GM12892 (cell line): ENCODE data around the gene AIP.
A peak's percentile ranks its signal among the peaks of the same experiment; 100 is the strongest.

ENCODE experiments used
- DNase-seq: peaks from one replicate; pipeline ENCODE4 v3.0.0; 2011; ENCODE audit not compliant: insufficient read length
- FAIRE-seq: peaks from 2 replicates; lab custom pipeline; 2011; peaks lifted over from hg19 to GRCh38; lab: Jason Lieb, UNC
- POLR2A ChIP-seq: IDR thresholded peaks from 2 replicates; pipeline ENCODE4 v1.6.1; 2011; ENCODE audit warnings: low read depth, low read length, control low read depth
- POLR2AphosphoS5 ChIP-seq: IDR thresholded peaks from 2 replicates; pipeline ENCODE4 v1.6.1; 2011; ENCODE audit warnings: low read depth, low read length, control low read depth
- TAF1 ChIP-seq: IDR thresholded peaks from 2 replicates; pipeline ENCODE4 v1.6.1; 2011; ENCODE audit warnings: low read depth, mild to moderate bottlenecking, control low read depth, low read length, borderline replicate concordance

The AIP gene

DNA sequence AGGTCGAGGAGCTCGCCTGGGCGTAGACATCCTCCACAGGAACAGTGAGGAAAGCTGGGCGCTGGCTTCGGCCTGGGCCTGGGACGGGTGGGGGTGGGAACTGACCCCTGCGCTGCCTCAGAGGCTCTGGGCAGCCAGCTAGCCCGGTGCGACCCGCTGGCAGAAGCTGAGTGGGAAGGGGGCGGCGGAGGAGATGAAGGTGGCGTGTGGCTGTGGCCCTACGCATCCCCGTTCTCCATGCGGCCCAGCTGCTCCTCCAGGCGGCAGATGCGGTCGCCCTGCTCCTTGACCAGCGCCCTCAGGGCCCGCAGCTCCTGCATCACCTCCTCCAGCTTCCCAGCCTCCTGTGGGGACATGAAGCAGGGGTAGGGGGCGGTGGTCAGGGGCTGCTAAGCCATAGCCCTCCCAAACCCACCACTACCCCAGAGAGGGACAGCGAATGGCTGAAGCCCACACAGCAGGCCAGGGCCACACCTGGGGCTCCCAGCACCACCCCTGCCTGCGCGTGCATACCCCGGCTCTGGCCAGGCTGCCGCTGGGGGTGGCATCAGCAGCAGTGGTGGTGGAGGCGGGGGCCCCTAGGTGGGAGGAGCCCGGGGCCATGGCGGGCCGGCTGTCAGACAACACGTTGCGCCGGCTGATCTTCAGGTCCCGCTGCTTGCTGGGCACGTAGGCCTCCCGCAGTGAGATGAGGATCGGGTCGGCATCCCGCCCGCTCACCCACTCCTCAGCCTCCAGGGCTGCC is 44.5 kb upstream of the AIP start:
- DNase-seq (peak; percentile 93), FAIRE-seq (no peak)
- TF ChIP-seq TAF1 = peak; percentile 54; the same call in 1 of the 2 replicates
- peak; percentile 74 for TF ChIP-seq POLR2AphosphoS5
- peak; percentile 64; the same call in 1 of the 2 replicates for TF ChIP-seq POLR2A

DNA sequence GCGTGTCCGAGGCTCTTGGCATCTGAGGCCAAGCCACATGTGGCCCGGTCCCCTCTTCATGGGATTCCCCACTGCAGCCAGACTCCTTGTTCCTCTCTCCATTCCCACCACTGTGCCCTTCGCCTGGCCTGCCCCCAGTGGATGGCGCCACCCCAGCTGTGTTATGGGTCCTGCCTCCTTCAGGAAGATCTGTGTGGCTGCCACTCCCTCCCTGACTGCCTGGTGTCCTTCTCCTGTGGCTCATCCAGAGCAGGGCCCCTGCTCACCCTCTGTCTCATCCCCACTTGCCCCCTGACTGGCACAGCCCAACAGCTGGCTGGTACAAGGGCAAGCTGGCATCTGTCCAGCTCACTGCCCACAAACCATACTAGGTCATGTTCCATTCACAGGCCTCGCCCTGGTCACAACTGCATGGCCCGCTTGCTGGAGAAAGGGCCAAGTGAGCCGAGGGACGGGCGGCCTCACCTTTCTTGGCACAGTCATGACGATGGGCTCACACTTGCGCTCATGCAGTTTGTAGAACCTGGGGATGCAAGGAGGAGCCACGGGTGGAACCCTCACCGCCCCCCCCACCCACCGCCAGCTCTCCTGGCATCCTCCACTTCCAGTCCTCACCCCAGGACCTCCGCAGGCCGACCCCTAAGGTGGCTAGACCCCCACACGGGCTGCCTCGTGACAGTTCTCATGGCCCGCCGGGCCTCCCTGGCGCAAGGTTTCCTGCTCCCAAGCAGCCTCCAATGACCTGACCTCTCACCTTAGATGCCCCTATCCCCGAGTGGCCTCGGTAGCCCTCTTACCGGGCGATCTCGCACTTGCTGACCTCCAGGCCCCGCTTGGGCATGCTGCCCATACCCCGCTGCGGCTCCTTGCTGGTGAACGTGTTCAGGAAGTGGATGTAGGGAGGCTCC is 43.3 kb upstream of the AIP start:
- TF ChIP-seq POLR2A (peak; percentile 28), TAF1 (no peak), POLR2AphosphoS5 (no peak)
- DNase-seq (no peak), FAIRE-seq (peak; percentile 90)

DNA sequence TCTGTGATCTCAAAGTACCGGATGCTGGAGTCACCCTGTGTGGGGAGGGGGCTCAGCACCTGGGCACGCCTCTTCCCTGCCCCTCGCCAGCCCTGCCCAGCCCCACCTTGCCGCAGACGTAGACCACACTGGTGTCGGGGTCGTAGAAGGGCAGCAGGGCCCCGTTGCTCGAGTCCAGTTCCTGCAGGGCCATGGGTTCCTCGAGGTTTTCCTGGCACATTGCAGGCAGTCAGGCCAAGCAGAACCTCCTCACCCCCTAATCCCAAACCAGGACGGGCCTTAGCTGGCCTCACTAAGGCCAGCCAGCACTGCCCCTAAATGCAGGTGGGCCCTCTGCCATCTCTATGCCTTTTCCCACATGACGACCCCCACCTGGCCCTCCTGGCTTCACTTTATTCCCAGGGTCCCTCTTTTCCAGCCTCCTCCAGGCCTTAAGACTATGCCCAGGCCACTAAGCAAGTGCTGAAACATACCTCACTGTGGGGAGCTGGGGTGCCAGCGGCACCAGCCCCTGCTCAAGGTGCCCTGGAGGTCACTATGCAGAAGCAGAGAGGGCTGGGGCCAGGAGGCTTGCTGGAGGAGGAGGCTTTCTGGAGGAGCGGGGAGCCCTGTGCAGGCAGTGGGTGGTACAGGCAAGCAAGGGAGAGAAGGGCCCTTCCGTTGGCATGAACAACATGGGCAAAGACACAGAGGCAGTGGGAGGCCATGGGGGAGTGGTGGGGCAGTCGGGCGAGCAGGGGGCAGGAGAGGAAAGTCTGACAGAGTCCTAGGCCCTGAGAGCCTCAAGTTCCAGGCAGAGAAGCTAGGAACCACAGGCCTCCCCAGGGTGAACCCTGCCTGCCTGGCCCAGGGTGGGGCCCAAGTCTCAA is 42.4 kb upstream of the AIP start:
- TF ChIP-seq POLR2AphosphoS5 = no peak; the same call in 1 of the 2 replicates
- no peak for TF ChIP-seq TAF1
- TF ChIP-seq POLR2A = no peak; the same call in 1 of the 2 replicates
- DNase-seq (no peak), FAIRE-seq (no peak)

DNA sequence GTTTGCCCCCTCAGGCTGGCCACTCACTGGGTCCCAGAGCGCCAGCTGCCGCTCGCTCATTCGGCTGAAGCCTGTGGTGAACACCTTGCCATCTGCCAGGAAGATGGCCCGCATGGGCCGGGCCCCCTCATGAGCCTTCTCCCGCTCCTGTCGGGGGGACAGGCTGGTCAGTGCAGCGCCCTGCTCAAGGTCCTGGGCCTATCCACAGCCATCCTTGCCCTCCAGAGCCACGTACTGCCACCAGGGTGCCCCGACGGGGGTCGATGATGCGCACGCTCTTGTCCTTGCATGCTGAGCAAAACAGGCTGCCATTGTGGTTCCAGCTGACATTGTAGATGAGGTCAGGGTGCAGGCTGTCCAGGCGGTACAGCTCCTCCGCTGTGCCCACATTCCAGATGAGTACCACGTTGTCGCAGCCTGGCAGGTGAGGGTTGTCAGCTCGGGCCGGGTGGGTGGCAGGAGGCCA is 41.7 kb upstream of the AIP start:
- FAIRE-seq (no peak), DNase-seq (no peak)
- no peak for TF ChIP-seq POLR2AphosphoS5

DNA sequence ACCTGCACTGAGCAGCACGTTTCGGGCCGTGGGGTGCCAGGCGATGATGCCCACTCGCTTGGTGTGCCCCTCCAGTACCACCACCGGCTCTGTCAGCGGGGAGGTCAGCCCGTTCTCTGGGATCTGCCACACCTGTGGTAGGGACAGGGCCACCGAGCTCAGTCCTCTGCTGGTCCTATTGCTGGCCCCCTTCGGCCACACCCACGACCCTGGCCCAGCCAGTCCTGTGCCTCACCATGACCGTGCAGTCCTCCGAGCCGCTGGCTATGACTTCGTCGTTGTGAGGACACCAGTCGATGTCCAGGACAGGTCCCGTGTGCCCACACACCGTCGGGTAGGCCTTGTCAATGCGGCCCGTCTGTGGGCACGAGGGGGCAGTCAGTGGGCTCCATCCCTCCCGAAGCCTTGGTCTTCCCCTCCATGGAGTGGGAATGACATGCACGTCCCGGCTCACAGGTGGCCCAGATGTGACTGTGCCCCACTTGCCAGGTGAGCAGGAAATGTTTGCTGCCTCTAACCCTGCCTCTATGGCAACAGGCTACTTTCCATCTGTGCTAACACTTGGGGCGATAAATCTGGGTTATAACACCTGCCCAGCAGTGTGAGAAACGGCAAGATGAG is 41.0 kb upstream of the AIP start:
- TF ChIP-seq POLR2AphosphoS5 (no peak), TAF1 (no peak), POLR2A (no peak)
- DNase-seq (no peak), FAIRE-seq (peak; percentile 42)

DNA sequence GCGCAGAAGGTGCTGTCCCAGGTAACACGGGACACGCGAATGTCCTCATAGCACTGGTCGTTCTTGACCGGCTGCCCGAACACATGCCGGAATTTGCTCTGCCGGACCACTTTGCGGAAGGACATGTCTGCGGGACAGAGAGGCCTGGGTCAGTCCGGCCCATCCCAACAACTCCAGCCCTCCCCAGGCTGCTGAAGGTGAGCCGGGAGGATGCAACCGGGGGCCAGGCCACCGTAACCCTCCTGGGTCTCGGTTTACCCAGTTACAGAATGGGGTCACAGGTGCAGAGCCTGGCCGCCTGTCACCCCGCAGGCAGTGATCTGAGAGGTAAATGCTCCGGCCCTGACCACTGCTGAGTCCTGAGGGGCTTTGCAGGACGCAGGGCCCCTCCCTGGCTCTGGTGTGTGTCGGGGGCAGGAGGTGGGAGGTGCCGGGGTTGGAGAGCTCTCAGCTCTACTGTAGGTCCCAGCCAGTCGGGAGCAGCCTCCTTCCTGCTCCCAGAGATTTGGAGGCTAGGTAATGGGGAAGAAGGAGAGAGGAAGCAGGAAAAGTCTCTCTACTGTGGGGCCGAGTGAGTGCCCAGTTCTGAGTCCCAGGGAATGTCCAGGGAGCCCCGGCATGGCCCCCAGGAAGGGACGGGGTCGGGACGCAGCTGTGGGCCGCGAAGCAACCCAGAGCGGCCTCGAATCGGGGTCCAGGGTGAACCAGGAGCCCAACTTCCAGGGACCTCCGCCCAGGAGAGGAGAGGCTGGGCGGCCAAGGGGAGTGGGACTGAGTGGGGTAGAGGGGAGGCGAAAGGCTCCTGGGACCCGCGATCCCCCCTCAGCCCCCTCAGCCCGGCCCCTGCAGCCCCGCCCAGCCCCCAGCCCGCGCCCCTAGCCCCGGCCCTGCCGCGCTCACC is 40.1 kb upstream of the AIP start:
- TF ChIP-seq TAF1 (no peak), POLR2A (peak; percentile 23; the same call in 1 of the 2 replicates)
- FAIRE-seq (no peak), DNase-seq (no peak)

DNA sequence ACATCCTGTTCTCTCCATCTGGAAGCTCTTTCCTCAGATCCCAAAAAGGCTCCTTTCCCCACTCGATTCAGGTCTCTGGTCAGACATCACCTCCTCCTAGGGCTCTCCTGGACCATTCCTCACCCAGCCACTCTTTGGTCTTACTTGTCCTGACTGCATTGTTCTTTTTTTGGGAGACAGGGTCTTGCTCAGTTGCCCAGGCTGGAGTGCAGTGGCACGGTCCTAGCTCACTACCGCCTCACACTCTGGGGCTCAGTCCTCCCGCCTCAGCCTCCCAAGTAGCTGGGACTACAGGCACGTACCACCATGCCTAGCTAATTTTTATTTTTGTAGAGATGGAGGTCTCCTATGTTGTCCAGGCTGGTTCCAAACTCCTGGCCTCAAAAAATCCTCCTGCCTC is 37.3 kb upstream of the AIP start:
- no peak for DNase-seq
- no peak for TF ChIP-seq TAF1
- TF ChIP-seq POLR2A = peak; percentile 12; the same call in 1 of the 2 replicates
- TF ChIP-seq POLR2AphosphoS5 = no peak
- no peak for FAIRE-seq

DNA sequence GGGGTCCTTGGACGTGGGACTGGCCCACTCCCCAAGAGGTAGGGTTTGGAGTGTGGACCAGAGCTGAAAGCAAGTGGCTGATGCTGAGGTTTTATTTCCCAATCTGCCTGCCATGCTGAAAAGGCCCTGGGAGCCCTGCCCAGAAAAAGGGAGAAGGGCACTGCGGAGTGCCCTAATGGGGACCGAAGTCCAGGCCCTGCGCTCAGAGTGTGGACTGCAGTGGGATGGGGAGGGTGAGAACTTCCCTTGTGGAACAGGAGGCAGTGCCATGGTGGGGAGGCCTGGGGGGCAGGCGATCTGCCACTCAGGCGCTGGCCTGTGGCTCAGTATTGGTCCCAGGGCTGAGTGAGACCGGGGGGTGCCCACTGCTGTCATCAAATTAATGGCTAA is 34.6 kb upstream of the AIP start:
- no peak for TF ChIP-seq POLR2A
- TF ChIP-seq TAF1 = no peak
- TF ChIP-seq POLR2AphosphoS5 = no peak
- FAIRE-seq (no peak), DNase-seq (no peak)

DNA sequence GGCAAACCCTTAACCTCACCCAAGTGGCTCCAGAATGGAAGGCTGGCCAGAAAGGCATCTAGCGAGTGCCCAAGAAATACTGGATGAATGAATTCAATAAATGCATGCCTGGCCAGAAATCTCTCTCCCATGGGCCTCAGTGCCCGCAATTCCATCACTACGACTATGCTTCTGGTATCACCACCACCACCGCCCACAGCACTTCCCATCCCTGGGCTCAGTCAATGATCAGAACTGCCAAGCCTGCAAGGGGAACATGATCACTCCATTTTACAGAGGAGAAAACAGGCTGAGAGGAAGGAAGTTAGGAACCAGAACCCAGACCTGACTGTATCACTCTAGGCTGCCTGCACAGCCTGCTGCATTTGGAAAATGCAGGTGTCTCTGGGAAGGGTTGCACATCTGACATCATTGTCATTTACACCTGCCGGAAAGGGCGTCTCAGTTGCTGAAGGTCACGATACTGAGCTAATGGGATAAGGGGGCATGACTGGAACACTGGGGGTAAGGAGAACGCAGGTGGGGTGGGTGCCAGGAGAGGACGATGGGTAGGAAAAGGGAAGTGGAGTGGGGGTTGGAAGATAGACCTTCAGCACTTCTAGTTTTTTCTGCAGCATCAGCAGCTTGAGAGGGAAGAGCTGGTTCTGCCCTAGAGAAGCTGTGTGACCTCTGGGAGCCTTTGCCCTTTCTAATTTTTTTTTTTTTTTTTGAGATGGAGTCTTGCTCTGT is 33.5 kb upstream of the AIP start:
- DNase-seq (no peak), FAIRE-seq (no peak)
- TF ChIP-seq POLR2A (no peak; the same call in 1 of the 2 replicates), TAF1 (no peak), POLR2AphosphoS5 (no peak)
